ENCODE measurements around the gene EIF4EBP2. TPM values are rescaled to one million over a fixed set of nuclear protein-coding genes. Genes with fewer than 3 reads are reported as not detected.

The EIF4EBP2 gene, protein sequence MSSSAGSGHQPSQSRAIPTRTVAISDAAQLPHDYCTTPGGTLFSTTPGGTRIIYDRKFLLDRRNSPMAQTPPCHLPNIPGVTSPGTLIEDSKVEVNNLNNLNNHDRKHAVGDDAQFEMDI
- 39.1 and 43.0 TPM in 2 replicates for total RNA-seq
- polyA plus RNA-seq = 36.8 and 40.3 TPM in 2 replicates

DNA sequence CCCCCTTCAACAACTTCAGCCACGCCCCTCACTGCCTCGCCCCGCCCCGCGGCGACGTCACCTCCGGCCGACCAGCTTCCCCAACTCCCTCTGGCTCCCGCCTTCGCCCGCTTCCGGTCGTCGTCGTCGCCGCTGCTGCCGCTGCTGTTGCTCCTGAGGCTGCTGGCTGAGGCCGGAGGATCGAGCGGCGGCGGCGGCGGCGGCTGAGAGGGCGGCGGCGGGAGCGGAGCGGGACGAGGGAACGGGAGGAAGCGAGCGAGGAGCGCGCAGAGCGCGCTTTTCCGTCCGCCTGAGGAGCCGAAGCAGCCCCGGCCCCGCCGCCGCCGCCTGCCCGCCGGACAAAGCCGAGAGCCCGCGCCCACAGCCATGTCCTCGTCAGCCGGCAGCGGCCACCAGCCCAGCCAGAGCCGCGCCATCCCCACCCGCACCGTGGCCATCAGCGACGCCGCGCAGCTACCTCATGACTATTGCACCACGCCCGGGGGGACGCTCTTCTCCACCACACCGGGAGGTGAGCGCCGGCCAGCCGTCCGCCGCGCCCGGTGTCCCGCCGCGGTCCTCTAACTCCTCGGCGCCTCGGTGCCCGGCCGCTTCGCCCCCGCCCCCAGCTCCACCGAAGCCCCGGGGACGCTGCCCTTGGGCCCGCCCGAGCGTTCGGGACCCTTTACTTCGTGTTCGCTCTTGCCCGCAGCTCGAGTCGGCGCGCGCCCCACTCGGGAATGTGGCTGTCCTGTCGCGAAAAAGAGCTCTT, at the start of gene EIF4EBP2:
EIF4EBP2 (plus strand) TSS at position 110 of the 751 bp plus-strand sequence; CDS start at position 367, 257 bp downstream.
- TF ChIP-seq, protein P1, sequence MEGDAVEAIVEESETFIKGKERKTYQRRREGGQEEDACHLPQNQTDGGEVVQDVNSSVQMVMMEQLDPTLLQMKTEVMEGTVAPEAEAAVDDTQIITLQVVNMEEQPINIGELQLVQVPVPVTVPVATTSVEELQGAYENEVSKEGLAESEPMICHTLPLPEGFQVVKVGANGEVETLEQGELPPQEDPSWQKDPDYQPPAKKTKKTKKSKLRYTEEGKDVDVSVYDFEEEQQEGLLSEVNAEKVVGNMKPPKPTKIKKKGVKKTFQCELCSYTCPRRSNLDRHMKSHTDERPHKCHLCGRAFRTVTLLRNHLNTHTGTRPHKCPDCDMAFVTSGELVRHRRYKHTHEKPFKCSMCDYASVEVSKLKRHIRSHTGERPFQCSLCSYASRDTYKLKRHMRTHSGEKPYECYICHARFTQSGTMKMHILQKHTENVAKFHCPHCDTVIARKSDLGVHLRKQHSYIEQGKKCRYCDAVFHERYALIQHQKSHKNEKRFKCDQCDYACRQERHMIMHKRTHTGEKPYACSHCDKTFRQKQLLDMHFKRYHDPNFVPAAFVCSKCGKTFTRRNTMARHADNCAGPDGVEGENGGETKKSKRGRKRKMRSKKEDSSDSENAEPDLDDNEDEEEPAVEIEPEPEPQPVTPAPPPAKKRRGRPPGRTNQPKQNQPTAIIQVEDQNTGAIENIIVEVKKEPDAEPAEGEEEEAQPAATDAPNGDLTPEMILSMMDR (IDR thresholded peaks at IDR 0.05; ENCODE audit: low read depth, low read length) = no peak
- no peaks in the 10 kb centered on the region for H3K36me3 ChIP-seq
- H3K27me3 ChIP-seq = no peaks in the 10 kb centered on the region
- peak within 1 kb of the TSS; percentile 94 for H3K4me3 ChIP-seq
- H3K9me3 ChIP-seq (ENCODE audit: low read depth) = no peaks in the 10 kb centered on the region
- DNase-seq (ENCODE audit: low read depth in 1 of 2, low spot score in 1 of 2) = peak; percentile 96 to 98
- peak within 1 kb of the TSS; percentile 89 for H3K27ac ChIP-seq
- H3K4me1 ChIP-seq (ENCODE audit: low read depth) = peaks cover 10% of the 10 kb centered on the region

DNA sequence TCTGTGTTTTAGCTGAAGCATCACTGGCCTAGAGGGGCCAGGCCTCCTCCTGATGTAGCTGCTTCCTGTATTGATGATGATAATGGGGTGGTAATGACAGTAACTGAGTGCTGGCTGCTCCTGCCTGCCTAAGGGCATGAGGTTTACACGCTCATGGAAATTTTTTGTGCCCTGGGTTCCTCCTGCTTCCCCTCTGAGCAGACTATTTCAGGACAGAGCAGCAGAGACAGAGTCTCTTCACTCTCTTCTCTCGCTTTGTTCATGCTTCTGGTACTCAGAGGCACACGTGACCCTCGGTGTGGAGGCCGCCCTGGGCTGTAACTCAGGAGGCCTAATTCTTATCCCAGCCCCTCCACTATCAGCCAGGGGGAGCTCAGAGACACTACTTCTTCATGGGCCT, 49.4 kb upstream of the EIF4EBP2 start:
- Histone ChIP-seq H3K4me3 (no peak overlapping the region), H3K27me3 (no peaks in the 10 kb centered on the region), H3K4me1 (ENCODE audit: low read depth) (no peaks in the 10 kb centered on the region), H3K36me3 (no peaks in the 10 kb centered on the region), H3K27ac (no peak overlapping the region), H3K9me3 (ENCODE audit: low read depth) (no peaks in the 10 kb centered on the region)
- no peak for DNase-seq (ENCODE audit: low read depth in 1 of 2, low spot score in 1 of 2)
- TF ChIP-seq, protein P1 (IDR thresholded peaks at IDR 0.05; ENCODE audit: low read depth, low read length) = no peak

DNA sequence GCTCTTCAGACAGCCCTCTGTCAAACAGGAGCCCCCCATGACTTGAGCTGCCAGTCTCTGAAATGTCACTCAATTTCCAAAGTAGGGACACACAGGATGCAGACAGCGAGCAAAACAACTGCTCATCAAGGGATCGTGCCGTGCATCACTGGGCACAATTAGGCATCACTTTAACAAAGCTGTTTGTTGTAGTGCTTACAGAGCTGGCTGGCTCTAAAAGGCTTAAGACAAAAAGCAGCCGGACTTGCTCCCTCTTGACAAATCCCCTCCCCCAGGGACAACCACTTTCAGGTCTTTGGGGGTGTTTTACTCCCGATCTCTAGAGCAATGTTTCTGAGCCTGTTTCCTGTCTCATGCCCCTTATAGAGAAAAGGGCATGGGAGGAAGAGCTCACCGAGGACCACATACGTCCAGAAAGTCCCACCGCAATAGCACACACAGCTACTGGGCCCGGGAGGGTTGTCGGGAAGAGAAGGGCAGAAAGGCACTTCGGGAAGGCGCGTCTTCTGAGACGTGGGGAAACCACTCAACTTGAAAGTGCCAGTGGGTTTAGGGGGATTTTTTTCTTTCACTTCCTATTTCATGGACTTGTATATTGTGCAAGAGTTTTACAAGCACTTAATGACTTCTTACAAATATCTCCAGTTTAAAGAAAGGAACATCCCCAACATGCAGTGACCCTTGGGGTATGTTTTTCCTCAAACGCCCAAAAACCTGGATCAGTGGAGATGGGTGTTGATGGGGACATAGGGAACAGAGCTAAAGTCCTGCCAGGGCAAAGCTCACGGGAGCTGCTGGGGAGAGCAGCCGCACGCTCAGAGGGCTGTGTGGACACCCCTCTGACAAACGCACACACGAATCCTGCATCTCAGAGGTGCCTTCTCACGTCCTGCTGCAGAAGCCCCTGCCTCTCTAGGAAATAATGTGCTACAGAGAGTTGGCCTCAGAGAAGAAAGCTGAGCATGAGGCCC, 48.6 kb upstream of the EIF4EBP2 start:
- no peaks in the 10 kb centered on the region for H3K27me3 ChIP-seq
- TF ChIP-seq, protein P1 (IDR thresholded peaks at IDR 0.05; ENCODE audit: low read depth, low read length) = no peak
- DNase-seq (ENCODE audit: low read depth in 1 of 2, low spot score in 1 of 2) = peak in 1 of 2 donors; percentile 29
- no peak overlapping the region for H3K4me3 ChIP-seq
- H3K36me3 ChIP-seq = no peaks in the 10 kb centered on the region
- H3K4me1 ChIP-seq (ENCODE audit: low read depth) = no peaks in the 10 kb centered on the region
- no peaks in the 10 kb centered on the region for H3K9me3 ChIP-seq (ENCODE audit: low read depth)
- H3K27ac ChIP-seq = no peak overlapping the region

DNA sequence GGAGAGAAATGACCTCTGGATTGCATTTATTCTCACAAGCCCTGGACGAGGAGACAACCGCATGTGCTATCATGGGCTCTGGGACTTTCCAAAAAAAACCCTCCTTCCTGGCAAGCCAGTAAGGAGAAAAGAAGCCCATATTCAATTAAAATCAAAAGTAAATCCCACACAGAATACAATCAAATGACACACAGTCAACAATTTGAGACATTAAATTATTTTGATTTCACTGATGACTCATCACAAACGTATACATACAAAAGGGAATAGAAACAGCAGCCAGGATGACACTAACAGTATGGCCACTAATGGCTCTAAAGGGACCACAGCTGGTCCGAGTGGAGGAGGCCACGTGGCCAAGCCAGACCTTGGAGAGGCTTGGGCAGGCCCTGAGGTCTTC, 46.4 kb upstream of the EIF4EBP2 start:
- Histone ChIP-seq H3K36me3 (no peaks in the 10 kb centered on the region), H3K4me1 (ENCODE audit: low read depth) (no peaks in the 10 kb centered on the region), H3K9me3 (ENCODE audit: low read depth) (no peaks in the 10 kb centered on the region), H3K27ac (no peak overlapping the region), H3K27me3 (no peaks in the 10 kb centered on the region), H3K4me3 (no peak overlapping the region)
- TF ChIP-seq, protein P1 (IDR thresholded peaks at IDR 0.05; ENCODE audit: low read depth, low read length) = no peak
- DNase-seq (ENCODE audit: low read depth in 1 of 2, low spot score in 1 of 2) = no peak

DNA sequence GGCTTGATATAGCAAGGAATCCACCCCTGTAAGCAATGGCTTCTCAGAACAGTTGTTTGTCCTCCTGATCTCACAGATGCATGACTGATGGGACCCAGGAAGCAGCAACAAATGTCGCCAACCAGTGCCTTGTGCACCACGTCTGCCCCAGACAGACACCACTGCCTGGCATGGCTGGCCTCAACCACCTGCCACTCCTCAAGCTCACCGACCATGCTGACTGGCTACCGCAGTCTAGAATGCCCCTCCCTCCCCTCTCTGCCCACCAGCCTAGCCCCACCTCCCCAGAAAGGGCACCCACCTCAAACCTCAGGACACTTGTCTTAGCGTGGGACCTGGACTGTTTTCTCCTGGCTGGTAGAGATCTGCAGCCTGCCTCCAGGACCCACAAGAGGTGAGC, 45.5 kb upstream of the EIF4EBP2 start:
- Histone ChIP-seq H3K4me3 (no peak overlapping the region), H3K27ac (no peak overlapping the region), H3K4me1 (ENCODE audit: low read depth) (no peaks in the 10 kb centered on the region), H3K36me3 (no peaks in the 10 kb centered on the region), H3K9me3 (ENCODE audit: low read depth) (no peaks in the 10 kb centered on the region), H3K27me3 (no peaks in the 10 kb centered on the region)
- DNase-seq (ENCODE audit: low read depth in 1 of 2, low spot score in 1 of 2) = no peak
- TF ChIP-seq, protein P1 (IDR thresholded peaks at IDR 0.05; ENCODE audit: low read depth, low read length) = no peak

Measured in cardiac muscle cell (in vitro differentiated cells and primary cell).